Activated naive CD4-positive, alpha-beta T cell (primary cell): ENCODE results near the gene RAB7A.

Experiments used
- DNase-seq, 4 experiments: peaks; one replicate each; lab custom pipeline; 2025; lab: John Stamatoyannopoulos, UW

The RAB7A gene

GRCh38 chr3:128788268-128788869, 62.4 kb downstream of the RAB7A start:
- DNase-seq: no peak

GRCh38 chr3:128794067-128794768, 68.2 kb downstream of the RAB7A start:
- DNase-seq: no peak

DNA sequence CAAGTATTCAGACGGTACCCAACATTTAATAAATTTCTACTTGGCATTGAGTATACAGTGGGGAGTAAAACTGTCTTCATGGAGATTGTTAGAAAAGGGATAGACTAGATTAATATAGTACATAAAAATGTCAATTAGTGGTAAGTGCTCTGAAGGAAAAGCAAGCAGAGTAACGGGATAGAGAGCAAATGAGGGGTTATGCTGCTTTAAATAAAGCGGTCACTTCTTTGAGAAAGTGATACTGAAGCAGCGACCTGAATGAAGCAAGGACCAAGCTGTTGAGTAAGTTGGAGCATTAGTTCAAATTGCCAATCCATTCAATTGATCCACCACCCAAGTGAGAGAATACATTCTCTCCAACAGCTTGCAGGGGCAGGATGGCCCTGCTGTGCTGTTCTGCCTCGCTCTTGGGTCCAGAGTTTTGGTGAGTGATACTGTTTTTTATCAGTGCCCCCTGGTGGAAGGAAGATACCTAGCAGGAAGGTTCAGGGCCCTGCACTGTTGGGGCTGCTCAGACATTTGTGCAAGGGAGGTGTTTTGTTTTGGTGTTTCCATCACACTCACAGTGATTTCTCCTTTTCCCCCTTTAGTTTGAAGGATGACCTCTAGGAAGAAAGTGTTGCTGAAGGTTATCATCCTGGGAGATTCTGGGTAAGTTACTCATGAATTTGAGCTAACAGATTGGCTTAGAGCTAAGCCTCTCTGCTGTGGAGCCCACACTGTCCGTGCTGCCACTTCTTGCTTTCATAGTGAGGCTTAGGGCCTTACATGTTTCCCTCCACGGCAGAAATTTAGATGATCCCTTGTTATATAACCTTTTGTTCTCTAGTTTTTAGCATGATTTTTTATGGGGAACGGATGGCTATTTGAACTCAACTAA, 69.0 kb downstream of the RAB7A start:
- peak in 2 of 4 experiments; percentile 19 to 22 for DNase-seq

DNA sequence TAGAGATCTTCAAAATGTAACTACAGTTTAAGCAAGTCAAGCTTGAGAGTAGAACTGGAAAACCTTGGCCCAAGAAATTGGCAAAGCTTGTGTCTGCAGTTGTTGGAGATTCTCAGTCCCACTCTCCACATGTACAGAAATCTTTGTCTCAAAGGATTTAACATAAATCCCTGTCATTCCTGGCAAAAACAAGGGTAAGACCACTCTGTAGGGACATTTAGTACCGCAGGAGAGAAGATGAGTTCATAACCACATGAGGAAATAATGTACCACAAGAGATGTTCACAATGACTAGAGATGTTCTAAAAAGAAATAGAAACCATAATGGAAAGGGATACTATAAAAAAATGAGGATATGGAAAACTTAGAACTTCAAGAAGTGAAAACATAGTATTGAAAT, 73.7 kb downstream of the RAB7A start:
- no peak for DNase-seq

- no peak for DNase-seq
Measured at GRCh38 chr3:128800241-128801187, 74.5 kb downstream of the RAB7A start.

DNA sequence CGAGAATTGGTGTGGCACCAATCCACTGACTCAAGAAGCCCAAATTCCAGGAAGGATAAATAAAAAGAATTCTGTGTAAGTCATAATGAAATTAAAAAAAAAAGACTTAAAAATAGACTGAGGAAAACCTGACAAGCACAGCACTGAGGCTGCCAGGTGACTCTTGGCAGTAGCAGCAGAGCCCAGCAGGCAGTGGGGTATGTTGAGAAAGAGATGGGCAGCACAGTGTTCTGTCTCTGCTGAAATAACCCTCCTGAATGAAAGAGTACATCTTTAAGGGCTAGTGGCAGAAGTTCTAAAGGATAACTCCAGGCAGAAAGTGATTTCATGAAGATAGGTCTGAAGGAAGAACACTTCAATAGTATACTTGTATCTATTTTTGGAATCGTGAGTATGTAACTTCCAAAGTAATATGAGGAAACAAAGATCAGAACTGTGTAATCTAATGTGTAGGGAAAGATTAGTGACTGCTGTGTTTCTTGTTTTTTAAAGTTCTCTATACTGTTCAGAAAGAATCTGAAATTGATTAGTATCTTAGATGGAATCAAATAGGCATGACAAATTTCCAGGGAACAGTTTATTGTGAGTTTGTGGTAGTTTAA, 75.9 kb downstream of the RAB7A start:
- DNase-seq: no peak

DNA sequence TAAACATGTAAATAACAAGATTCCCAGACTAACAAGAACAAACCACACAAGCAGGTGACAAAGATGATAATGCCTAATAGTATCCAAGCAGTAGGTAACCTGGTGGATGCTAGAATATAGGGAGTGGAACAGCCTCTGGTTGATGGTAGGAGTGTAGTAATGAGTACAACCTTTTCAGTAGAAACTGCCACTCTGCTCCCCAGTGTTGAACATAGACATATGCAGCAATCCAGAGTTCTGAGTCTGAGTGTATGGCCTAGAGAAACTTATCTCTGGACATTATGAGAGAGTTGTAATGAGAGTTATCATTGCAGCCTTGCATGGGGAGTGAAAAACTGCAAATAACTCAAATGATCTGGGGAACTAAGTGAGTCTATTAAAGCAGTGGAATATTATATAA, 77.3 kb downstream of the RAB7A start:
- no peak for DNase-seq

DNA sequence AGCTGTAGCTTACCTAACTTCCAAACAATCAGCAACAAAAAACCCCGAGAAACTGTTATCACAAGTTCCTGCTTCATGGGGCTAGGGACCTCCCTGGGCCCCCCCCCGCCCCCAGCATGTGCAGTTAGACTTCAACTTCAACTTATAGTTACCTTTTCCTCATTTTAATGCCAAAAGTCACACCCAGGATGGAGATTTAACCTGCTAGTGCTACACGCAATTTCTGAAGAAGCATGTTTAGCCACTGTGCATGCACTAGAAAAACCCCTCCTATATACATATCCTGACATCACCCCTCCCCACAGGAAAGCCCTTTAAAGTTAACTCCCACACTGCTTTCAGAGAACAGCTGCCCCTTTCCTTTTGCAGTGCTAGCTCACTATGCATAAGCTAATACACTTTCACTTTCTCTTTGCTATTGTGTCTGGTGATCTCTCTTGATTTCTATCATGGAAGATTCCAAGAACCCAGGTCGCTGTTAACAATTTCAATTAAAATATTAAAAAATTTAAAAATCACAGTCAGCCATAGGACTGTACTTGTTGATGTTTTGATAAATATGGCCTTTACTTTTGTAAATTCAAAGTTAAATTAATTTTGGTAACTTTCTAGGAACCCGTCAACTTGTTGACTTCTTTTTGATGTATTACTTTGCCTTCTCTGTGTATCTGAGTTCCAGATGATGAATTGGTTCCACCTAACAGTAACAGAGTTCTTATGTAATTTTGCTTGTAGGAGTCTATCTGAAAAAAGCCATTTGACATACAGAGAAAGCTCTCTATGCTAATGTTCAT, 78.2 kb downstream of the RAB7A start:
- DNase-seq: peak in 1 of 4 experiments; percentile 25

GRCh38 chr3:128804811-128805155, 78.8 kb downstream of the RAB7A start:
- no peak for DNase-seq

DNA sequence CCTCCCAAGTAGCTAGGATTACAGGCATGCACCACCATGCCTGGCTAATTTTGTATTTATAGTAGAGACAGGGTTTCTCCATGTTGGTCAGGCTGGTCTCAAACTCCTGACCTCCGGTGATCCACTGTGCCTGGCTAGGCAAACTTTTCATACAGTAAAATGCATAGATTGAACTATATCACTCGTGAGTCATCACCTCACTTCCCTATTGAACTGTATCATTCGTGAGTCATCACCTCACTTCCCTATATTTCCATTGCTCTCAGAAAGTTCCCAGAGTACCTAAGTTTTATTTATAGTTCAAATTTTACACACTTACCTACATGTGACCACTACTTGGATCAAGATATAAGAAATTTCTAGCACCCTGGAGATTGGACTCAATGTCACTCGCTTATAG, 79.8 kb downstream of the RAB7A start:
- DNase-seq: no peak

DNA sequence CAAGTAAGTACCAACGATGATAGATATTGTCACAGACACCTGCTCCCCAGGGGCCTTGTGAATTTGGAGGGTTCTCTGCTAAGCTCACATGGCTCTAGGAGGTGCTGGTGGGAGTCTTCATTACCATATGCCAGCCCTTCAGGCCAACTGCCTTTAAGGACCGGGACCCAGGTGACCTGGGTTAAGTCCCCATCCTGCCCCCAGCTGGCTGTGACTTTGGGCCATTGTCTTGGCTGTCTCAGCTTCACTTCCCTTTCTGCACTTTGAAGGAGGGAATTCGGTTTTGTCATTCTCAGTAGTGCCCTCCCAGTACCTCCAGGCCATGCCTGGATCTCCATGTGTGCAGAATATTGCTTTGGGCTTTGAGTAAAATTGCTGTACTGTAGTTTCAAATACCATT, 80.6 kb downstream of the RAB7A start:
- no peak for DNase-seq

DNA sequence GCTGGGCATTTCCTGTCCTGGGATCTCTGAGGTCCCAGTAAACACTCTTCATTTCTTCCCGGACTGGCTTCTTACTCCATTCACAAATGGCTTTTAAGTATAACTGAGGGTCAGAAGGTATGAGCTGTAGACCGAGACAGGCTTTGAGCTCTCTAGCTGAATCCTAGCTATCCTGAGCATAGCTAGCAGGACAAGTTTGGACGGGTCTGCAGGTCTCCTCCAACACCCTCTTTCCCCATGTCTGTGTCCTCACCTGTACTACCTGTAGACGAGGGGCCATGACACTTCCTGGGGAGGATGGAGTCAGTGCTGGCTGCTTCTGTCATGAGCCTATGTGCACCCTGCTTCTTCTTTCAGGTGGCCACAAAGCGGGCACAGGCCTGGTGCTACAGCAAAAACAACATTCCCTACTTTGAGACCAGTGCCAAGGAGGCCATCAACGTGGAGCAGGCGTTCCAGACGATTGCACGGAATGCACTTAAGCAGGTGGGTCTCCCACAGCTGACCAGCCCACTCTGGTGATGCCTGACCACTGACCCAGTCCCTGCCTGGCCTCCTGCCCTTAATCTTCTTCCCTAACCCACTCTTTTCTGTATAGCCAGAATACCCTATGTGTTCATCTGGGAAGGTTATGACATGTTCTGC, 81.3 kb downstream of the RAB7A start:
- DNase-seq: no peak

DNA sequence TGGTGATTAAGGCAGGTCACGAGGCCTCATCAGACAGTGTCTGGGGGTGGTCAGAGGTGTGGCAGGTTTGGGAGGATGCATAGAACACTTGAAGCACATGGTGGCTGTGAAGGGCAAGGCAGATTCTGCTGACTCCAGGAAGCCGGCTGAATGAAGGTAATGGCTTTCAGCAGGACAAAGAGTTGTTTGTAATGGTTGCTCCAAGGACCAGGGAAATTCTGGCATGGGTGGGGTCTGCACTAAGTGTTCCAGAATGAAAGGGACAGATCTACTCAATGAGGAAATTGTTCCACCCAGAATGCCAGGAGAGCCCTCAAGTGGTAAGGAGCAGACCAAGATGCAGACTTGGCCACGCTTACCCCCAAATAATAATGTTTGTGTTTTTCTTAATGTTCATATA, 82.7 kb downstream of the RAB7A start:
- no peak for DNase-seq

DNA sequence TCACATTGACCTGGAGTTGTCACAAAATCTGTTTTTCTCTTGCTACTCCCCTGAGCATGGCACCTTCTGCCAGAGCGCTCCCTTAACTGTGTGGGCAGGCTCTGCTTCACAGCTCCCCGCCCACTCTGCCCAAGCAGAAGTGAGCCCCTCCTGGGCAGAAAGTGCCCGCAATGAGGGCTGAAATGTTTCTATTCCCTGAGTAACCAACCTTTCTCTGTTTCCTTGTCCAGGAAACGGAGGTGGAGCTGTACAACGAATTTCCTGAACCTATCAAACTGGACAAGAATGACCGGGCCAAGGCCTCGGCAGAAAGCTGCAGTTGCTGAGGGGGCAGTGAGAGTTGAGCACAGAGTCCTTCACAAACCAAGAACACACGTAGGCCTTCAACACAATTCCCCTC, 87.1 kb downstream of the RAB7A start:
- no peak for DNase-seq

DNA sequence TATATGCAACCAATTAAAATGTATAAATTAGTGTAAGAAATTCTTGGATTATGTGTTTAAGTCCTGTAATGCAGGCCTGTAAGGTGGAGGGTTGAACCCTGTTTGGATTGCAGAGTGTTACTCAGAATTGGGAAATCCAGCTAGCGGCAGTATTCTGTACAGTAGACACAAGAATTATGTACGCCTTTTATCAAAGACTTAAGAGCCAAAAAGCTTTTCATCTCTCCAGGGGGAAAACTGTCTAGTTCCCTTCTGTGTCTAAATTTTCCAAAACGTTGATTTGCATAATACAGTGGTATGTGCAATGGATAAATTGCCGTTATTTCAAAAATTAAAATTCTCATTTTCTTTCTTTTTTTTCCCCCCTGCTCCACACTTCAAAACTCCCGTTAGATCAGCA, 88.1 kb downstream of the RAB7A start:
- DNase-seq: no peak

- no peak for DNase-seq
Measured at GRCh38 chr3:128814519-128815317, 88.7 kb downstream of the RAB7A start.

- DNase-seq: no peak
Measured at GRCh38 chr3:128815318-128816064, 89.5 kb downstream of the RAB7A start.

DNA sequence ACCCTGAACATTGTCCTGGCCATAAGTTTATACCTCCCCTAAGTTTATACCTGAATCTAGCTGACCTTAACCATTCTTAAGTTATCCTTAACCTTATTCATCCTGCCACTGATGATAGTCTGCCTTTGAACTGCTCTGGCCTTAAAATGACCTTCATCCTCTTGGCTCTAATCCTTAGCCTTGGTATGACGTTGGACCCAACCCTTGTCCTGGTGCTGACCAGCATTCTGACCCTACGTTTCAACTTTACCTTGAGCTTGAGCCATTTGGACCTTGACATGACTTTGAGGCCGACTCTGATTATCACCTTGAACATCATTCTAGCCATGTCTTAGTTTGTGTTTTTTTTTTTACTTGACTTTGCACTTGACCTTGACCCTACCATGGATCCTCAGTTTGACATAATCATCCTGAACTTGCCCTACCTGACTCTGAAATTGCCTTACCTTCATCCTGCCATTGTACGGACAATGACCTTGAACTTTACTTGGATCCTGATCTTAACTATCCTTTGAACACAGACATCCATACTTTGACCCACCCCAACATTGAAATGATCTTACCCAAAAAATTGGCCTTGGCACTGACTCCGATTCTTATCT, 92.3 kb downstream of the RAB7A start:
- DNase-seq: no peak
